Tibial nerve (tissue), 4 donors: Measurements from ENCODE around the gene FANCI.

Experiments
- EP300 ChIP-seq, 2 donors: sonication (generic); formaldehyde crosslinking; IDR thresholded peaks; one replicate each; pipeline ENCODE4 v1.6.1; 2017; ENCODE audit warnings: antibody characterized with exemption in 2 of 2, mild to moderate bottlenecking in 1 of 2
- TF ChIP-seq, protein P1 (sequence below), 5 experiments: fragments of 200-600 bp in 3 of 5; fragments of 450-650 bp in 2 of 5; sonication (generic) in 3 of 5; IDR thresholded peaks; one replicate each; pipeline ENCODE4 v1.5.1; 2016 to 2019; ENCODE audit warnings: antibody characterized with exemption in 5 of 5, mild to moderate bottlenecking in 3 of 5, moderate library complexity in 2 of 5

DNA sequence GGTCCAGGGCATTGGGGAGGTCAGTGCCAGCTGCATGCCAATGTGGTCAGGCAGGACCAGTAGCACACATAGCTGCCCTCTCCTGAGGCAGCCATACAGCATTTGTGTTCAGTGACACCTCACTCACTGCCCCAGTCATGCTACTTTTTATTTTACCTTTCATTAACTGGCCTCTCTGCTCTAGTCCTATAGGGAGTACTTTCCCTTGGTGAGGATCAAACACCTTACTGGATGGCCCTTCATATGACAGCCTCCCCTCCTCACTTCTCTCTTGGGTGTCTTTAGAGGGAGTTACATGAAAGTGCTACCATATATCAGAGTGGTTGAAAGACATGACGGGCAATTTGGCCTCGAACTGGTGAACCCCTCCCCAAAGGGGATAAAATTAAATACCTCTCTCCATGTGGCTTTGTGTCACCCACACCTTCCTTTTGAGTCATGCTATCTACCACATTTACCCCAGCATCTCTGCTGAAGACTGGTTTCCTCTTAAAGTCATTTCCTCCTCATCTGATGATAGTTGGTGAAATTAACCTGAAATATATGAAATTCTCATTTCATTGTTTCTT is 40.0 kb upstream of the FANCI start:
- TF ChIP-seq, protein P1, sequence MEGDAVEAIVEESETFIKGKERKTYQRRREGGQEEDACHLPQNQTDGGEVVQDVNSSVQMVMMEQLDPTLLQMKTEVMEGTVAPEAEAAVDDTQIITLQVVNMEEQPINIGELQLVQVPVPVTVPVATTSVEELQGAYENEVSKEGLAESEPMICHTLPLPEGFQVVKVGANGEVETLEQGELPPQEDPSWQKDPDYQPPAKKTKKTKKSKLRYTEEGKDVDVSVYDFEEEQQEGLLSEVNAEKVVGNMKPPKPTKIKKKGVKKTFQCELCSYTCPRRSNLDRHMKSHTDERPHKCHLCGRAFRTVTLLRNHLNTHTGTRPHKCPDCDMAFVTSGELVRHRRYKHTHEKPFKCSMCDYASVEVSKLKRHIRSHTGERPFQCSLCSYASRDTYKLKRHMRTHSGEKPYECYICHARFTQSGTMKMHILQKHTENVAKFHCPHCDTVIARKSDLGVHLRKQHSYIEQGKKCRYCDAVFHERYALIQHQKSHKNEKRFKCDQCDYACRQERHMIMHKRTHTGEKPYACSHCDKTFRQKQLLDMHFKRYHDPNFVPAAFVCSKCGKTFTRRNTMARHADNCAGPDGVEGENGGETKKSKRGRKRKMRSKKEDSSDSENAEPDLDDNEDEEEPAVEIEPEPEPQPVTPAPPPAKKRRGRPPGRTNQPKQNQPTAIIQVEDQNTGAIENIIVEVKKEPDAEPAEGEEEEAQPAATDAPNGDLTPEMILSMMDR (IDR thresholded peaks at IDR 0.05): no peak
- TF ChIP-seq EP300 (IDR thresholded peaks at IDR 0.05): no peak
